BE2C (cell line): ENCODE results near the gene GPR135.
"Not testable (repeated sequence)": the region's sequence is repeated elsewhere in the genome, so short reads cannot be mapped to it uniquely, and the experiment has no call there.

Source experiments
- DNase-seq: peaks from one replicate; pipeline ENCODE4 v3.0.0-alpha.2; 2020
- H3K27me3 ChIP-seq: fragments of 250-450 bp; sonication (Bioruptor Pico); 2 replicates; pipeline ENCODE4 v1.5.1; 2020; ENCODE audit warnings: mild to moderate bottlenecking
- H3K36me3 ChIP-seq: fragments of 250-450 bp; sonication (Bioruptor Pico); 2 replicates; pipeline ENCODE4 v1.5.1; 2020; ENCODE audit warnings: mild to moderate bottlenecking
- H3K4me1 ChIP-seq: fragments of 250-450 bp; sonication (Bioruptor Pico); 2 replicates; pipeline ENCODE4 v1.5.1; 2020
- H3K4me3 ChIP-seq: 2 replicates; pipeline ENCODE4 v1.5.1; 2011; ENCODE audit warnings: low read depth, low read length
- H3K9me3 ChIP-seq: fragments of 250-450 bp; sonication (Bioruptor Pico); 2 replicates; pipeline ENCODE4 v1.5.1; 2020
- TF ChIP-seq, protein P1 (sequence below): IDR thresholded peaks from 2 replicates; pipeline ENCODE4 v1.5.1; 2012; ENCODE audit warnings: mild to moderate bottlenecking, low read depth, low read length

Gene GPR135

GRCh38 chr14:59450716-59451115 lies 14.5 kb downstream of the GPR135 start:
- Histone ChIP-seq H3K9me3 (no peaks in the 10 kb centered on the region), H3K36me3 (no peaks in the 10 kb centered on the region), H3K4me1 (no peaks in the 10 kb centered on the region), H3K27me3 (no peaks in the 10 kb centered on the region), H3K4me3 (no peak overlapping the region)
- DNase-seq = no peak
- TF ChIP-seq, protein P1, sequence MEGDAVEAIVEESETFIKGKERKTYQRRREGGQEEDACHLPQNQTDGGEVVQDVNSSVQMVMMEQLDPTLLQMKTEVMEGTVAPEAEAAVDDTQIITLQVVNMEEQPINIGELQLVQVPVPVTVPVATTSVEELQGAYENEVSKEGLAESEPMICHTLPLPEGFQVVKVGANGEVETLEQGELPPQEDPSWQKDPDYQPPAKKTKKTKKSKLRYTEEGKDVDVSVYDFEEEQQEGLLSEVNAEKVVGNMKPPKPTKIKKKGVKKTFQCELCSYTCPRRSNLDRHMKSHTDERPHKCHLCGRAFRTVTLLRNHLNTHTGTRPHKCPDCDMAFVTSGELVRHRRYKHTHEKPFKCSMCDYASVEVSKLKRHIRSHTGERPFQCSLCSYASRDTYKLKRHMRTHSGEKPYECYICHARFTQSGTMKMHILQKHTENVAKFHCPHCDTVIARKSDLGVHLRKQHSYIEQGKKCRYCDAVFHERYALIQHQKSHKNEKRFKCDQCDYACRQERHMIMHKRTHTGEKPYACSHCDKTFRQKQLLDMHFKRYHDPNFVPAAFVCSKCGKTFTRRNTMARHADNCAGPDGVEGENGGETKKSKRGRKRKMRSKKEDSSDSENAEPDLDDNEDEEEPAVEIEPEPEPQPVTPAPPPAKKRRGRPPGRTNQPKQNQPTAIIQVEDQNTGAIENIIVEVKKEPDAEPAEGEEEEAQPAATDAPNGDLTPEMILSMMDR = no peak

GRCh38 chr14:59448673-59449072 lies 16.5 kb downstream of the GPR135 start:
- not testable (repeated sequence) for H3K4me3 ChIP-seq, H3K27me3 ChIP-seq, DNase-seq, H3K36me3 ChIP-seq, H3K9me3 ChIP-seq, H3K4me1 ChIP-seq

GRCh38 chr14:59439256-59439965 lies 25.8 kb downstream of the GPR135 start:
- H3K36me3 ChIP-seq = no peaks in the 10 kb centered on the region
- H3K27me3 ChIP-seq = no peaks in the 10 kb centered on the region
- no peak for DNase-seq
- TF ChIP-seq, protein P1 = no peak
- no peaks in the 10 kb centered on the region for H3K9me3 ChIP-seq
- H3K4me1 ChIP-seq = no peaks in the 10 kb centered on the region
- H3K4me3 ChIP-seq = no peak overlapping the region

DNA sequence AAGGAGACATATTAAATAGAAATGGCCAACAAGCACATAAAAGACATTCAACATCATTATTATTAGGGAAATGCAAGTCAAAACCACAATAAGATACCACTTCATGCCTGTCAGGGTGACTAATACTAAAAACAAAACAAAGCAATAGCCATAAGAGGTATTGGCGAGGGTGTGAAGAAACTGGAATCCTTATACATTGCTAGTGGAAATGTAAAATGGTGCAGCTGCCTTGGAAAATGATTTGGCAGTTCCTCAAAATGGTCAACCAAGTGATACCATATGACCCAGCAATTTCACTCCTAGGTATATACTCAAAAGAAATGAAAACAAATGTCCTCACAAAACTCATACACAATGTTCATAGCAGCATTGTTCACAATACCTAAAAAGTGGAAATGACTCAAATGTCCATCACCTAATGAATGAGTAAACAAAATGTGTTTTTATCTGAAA lies 27.0 kb downstream of the GPR135 start:
- no peaks in the 10 kb centered on the region for H3K4me1 ChIP-seq
- H3K36me3 ChIP-seq = no peaks in the 10 kb centered on the region
- H3K4me3 ChIP-seq = no peak overlapping the region
- DNase-seq = no peak
- no peaks in the 10 kb centered on the region for H3K27me3 ChIP-seq
- TF ChIP-seq, protein P1 = no peak
- no peaks in the 10 kb centered on the region for H3K9me3 ChIP-seq

DNA sequence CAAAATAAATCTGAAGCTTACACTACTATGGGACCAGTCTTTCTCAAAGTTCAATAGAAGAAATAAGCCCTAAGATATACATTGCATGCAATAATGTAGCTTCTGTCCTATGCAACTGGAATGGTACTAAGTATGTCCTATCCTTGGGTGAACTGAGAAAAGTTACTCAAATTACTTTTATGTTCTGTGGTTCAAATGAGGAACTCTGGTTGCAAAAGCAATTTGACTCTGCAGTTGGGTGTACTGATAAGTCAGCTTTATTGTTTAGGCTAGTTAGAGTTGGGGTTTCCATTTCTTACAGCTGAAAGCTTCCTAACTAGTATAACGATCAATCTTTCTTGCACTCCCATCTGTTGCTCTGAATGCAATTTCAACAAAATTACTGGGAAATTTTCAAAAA lies 29.2 kb downstream of the GPR135 start:
- DNase-seq = no peak
- H3K36me3 ChIP-seq = no peaks in the 10 kb centered on the region

GRCh38 chr14:59435101-59435500 lies 30.1 kb downstream of the GPR135 start:
- Histone ChIP-seq H3K4me3 (no peak overlapping the region), H3K9me3 (no peaks in the 10 kb centered on the region), H3K36me3 (no peaks in the 10 kb centered on the region), H3K27me3 (no peaks in the 10 kb centered on the region), H3K4me1 (no peaks in the 10 kb centered on the region)
- no peak for DNase-seq
- TF ChIP-seq, protein P1 = no peak

More for the DNA sequence above, 29.2 kb downstream of the GPR135 start:
- no peaks in the 10 kb centered on the region for H3K27me3 ChIP-seq
- H3K4me3 ChIP-seq = no peak overlapping the region
- no peaks in the 10 kb centered on the region for H3K9me3 ChIP-seq
- H3K4me1 ChIP-seq = no peaks in the 10 kb centered on the region
- TF ChIP-seq, protein P1 = no peak

DNA sequence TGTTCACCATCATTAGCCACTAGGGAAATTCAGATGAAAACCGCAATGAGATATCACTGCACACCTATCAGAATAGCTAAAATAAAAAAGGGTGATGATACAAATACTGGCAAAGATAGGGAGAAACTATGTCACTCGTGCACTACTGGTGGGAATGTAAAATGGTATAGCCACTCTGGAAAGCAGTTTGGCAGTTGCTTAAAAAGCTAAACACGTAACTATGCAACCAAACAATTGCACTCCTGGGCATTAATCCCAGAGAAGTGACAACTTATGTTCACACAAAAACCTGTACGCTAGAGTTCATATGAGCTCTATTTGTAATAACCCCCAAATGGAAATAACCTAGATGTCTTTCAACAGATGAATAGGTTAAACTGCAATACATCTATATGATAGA lies 35.4 kb downstream of the GPR135 start:
- no peak for DNase-seq
- Histone ChIP-seq H3K4me1 (no peaks in the 10 kb centered on the region), H3K36me3 (no peaks in the 10 kb centered on the region), H3K27me3 (no peaks in the 10 kb centered on the region), H3K4me3 (no peak overlapping the region), H3K9me3 (no peaks in the 10 kb centered on the region)
- TF ChIP-seq, protein P1 = no peak
